Karpas-422 (cell line): ENCODE measurements around the gene IQGAP1. TPM values are rescaled to one million over a fixed set of nuclear protein-coding genes. Genes with fewer than 3 reads are reported as not detected.

Experiments used
- DNase-seq: peaks from one replicate; pipeline ENCODE4 v3.0.0-alpha.2; 2015
- H2AFZ ChIP-seq: fragments of 200-600 bp; sonication (generic); 2 replicates; pipeline ENCODE4 v1.6.1; 2014; ENCODE audit warnings: antibody characterized with exemption, low read length, mixed read lengths
- H3K27ac ChIP-seq: fragments of 200-600 bp; sonication (generic); 2 replicates; pipeline ENCODE4 v1.5.1; 2014; ENCODE audit warnings: mild to moderate bottlenecking, low read length, moderate library complexity
- H3K27me3 ChIP-seq: fragments of 200-600 bp; sonication (generic); 2 replicates; pipeline ENCODE4 v1.6.1; 2014; ENCODE audit warnings: low read length, mixed read lengths
- H3K36me3 ChIP-seq: fragments of 200-600 bp; sonication (generic); 2 replicates; pipeline ENCODE4 v1.6.1; 2014; ENCODE audit warnings: low read length, mixed read lengths; ENCODE audit not compliant: insufficient read depth
- H3K4me1 ChIP-seq: fragments of 200-600 bp; sonication (generic); 2 replicates; pipeline ENCODE4 v1.6.1; 2014; ENCODE audit warnings: mild to moderate bottlenecking, low read length, mixed read lengths
- H3K4me2 ChIP-seq: fragments of 200-600 bp; sonication (generic); 2 replicates; pipeline ENCODE4 v1.6.1; 2014; ENCODE audit warnings: low read length, low read depth, mild to moderate bottlenecking; ENCODE audit not compliant: poor library complexity, severe bottlenecking
- H3K4me3 ChIP-seq: fragments of 200-600 bp; sonication (generic); 2 replicates; pipeline ENCODE4 v1.5.1; 2014; ENCODE audit warnings: mild to moderate bottlenecking, antibody characterized with exemption, low read length, mixed read lengths
- H3K79me2 ChIP-seq: fragments of 200-600 bp; sonication (generic); 2 replicates; pipeline ENCODE4 v1.6.1; 2014; ENCODE audit warnings: mild to moderate bottlenecking, low read length, mixed read lengths
- H3K9ac ChIP-seq: fragments of 200-600 bp; sonication (generic); 2 replicates; pipeline ENCODE4 v1.6.0; 2014; ENCODE audit warnings: low read length
- H3K9me2 ChIP-seq: fragments of 200-600 bp; sonication (generic), shearing (Covaris generic); replicated peaks from 2 replicates; pipeline ENCODE4 v1.6.0; 2014; ENCODE audit warnings: mild to moderate bottlenecking, low read length, moderate library complexity; ENCODE audit not compliant: insufficient read depth
- H3K9me3 ChIP-seq: fragments of 300-700, 200-600 bp; sonication (generic); 2 replicates; pipeline ENCODE4 v1.6.1; 2014; ENCODE audit warnings: low read length, mixed read lengths
- H4K20me1 ChIP-seq: fragments of 200-600 bp; sonication (generic); 2 replicates; pipeline ENCODE4 v1.6.1; 2014; ENCODE audit warnings: mild to moderate bottlenecking, antibody characterized with exemption, low read length, low read depth; ENCODE audit not compliant: insufficient read depth
- total RNA-seq: library from RNA; depleted of rRNA; stranded (reverse); fragments of >200 nt; shearing (Covaris generic); gene quantifications from 2 replicates; pipeline ENCODE4 v1.2.3, GENCODE V29; 2014; ENCODE audit warnings: low replicate concordance

Gene IQGAP1
- total RNA-seq, 1 experiment from 2014 or later, result 122 TPM

- Histone ChIP-seq H3K4me2 (peak overlapping the region; percentile 1), H3K4me3 (no peak overlapping the region), H3K27ac (no peak overlapping the region; the same call in 1 of the 2 replicates), H3K9ac (no peak overlapping the region), H3K4me1 (peaks cover 24% of the 10 kb centered on the region), H3K36me3 (no peaks in the 10 kb centered on the region; the same call in 1 of the 2 replicates), H3K9me3 (no peaks in the 10 kb centered on the region), H3K27me3 (no peaks in the 10 kb centered on the region), H4K20me1 (no peaks in the 10 kb centered on the region), H3K9me2 (no peaks in the 10 kb centered on the region), H2AFZ (no peak overlapping the region), H3K79me2 (peaks cover 85% of the 10 kb centered on the region)
- DNase-seq, result no peak
Observed at GRCh38 chr15:90418627-90419026, 30.6 kb downstream of the IQGAP1 start.

DNA sequence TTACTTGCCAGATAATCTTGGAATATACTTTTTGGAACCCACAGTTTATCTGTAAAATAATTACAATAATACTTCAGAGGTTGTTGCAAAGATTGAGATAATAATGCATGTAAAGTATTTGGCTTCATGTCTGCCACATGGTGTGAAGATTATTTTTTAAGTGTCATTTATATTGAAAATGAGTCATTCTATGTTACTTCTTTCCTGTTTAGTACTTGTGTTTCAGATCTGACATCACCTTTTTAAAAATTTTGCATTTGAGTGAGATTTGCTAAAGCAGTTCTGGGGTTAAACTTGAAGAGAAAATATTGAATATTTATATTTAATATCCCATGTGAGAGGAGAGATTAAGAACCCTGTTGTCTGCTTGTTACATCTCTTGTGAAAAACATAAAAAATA, 31.2 kb downstream of the IQGAP1 start:
- H3K9me2 ChIP-seq, result no peaks in the 10 kb centered on the region
- H2AFZ ChIP-seq, result no peak overlapping the region
- H3K36me3 ChIP-seq, result no peaks in the 10 kb centered on the region; the same call in 1 of the 2 replicates
- peak overlapping the region; percentile 17; the same call in 1 of the 2 replicates for H3K27ac ChIP-seq
- H3K79me2 ChIP-seq, result peaks cover 87% of the 10 kb centered on the region
- peaks cover 24% of the 10 kb centered on the region for H3K4me1 ChIP-seq
- no peaks in the 10 kb centered on the region for H3K9me3 ChIP-seq
- no peak for DNase-seq
- no peak overlapping the region for H3K9ac ChIP-seq
- H3K27me3 ChIP-seq, result no peaks in the 10 kb centered on the region
- no peaks in the 10 kb centered on the region for H4K20me1 ChIP-seq
- H3K4me2 ChIP-seq, result peak overlapping the region; percentile 1
- H3K4me3 ChIP-seq, result no peak overlapping the region

DNA sequence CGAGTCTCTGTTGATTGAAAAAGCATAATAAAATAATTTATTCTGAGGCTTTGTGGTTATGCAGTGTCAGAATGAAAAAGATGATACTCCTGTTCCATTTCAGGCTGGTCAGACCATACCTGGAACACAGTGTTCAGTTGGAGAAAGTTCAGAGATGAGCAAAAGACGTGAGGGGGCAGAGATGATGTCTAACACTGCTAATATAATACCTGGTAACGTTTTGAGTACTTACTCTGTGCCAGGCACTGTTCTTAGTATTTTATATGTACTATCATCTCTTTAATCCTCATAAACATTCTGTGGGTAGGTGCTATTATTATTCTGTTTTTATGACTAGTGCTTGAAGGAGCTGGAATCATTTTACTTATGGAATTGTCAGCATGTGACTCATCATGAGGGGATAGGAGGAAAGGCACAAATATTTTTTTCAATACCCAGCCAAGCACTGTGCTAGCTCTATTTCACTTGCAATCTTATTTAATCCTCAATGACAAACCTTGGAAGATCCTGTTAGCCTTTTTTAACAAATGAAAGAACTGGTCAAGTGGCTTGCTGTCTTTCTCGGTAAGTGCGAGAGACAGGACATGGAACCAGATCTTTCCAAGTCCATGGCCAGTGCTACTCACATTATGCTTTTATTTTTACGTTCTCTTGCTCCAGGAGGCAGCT, 31.8 kb downstream of the IQGAP1 start:
- DNase-seq, result no peak
- peak overlapping the region; percentile 17; the same call in 1 of the 2 replicates for H3K27ac ChIP-seq

DNA sequence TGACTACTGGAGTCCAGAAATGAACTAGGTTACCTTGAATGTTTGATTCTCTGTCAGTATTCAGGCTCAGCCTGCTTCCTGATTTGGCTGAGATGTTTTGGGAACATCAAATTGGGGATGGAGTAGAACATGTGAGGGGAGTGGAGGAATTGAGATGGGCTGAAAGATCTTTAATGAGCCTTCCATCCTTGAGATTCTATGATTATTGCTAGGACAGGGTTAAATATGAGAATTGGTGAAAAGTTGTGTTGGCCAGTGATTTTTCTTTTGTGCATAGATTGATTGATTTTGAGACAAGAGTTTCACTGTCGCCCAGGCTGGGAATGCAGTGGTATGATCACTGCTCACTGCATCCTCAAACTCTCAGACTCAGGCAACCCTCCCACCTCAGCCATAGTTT, 32.4 kb downstream of the IQGAP1 start:
- no peak overlapping the region for H3K27ac ChIP-seq
- H4K20me1 ChIP-seq, result no peaks in the 10 kb centered on the region
- H3K36me3 ChIP-seq, result no peaks in the 10 kb centered on the region
- no peaks in the 10 kb centered on the region for H3K9me2 ChIP-seq
- no peak for DNase-seq
- H3K9me3 ChIP-seq, result no peaks in the 10 kb centered on the region
- H3K9ac ChIP-seq, result no peak overlapping the region
- peaks cover 24% of the 10 kb centered on the region for H3K4me1 ChIP-seq
- H3K4me2 ChIP-seq, result no peak overlapping the region
- no peaks in the 10 kb centered on the region for H3K27me3 ChIP-seq
- H3K79me2 ChIP-seq, result peaks cover 86% of the 10 kb centered on the region
- no peak overlapping the region for H3K4me3 ChIP-seq
- H2AFZ ChIP-seq, result no peak overlapping the region

More for the DNA sequence above, 31.8 kb downstream of the IQGAP1 start:
- H3K27me3 ChIP-seq, result no peaks in the 10 kb centered on the region
- H3K9ac ChIP-seq, result no peak overlapping the region
- no peaks in the 10 kb centered on the region for H4K20me1 ChIP-seq
- H2AFZ ChIP-seq, result no peak overlapping the region
- no peaks in the 10 kb centered on the region for H3K9me2 ChIP-seq
- H3K79me2 ChIP-seq, result peaks cover 86% of the 10 kb centered on the region
- H3K36me3 ChIP-seq, result no peaks in the 10 kb centered on the region
- H3K4me1 ChIP-seq, result peaks cover 24% of the 10 kb centered on the region
- H3K4me3 ChIP-seq, result no peak overlapping the region
- peak overlapping the region; percentile 1 for H3K4me2 ChIP-seq
- no peaks in the 10 kb centered on the region for H3K9me3 ChIP-seq

DNA sequence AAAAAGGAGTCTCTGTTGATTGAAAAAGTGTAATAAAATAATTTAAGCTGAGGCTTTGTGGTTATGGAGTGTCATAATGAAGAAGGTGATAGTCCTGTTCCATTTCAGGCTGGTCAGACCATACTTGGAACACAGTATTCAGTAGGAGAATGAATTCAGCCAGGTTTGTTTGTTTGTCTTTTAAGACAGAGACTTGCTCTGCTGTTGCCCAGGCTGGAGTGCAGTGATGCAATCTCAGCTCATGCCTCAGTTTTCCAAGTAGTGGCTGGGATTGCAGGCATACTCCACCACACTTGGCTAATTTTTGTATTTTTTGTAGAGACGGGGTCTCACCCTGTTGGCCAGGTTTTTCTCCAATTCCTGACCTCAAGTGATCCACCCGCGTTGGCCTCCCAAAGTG, 33.5 kb downstream of the IQGAP1 start:
- no peak overlapping the region for H3K4me3 ChIP-seq
- no peak overlapping the region for H3K27ac ChIP-seq
- no peak overlapping the region for H3K9ac ChIP-seq
- no peaks in the 10 kb centered on the region for H3K9me3 ChIP-seq
- H3K27me3 ChIP-seq, result no peaks in the 10 kb centered on the region
- no peak overlapping the region for H3K4me2 ChIP-seq
- no peaks in the 10 kb centered on the region for H3K36me3 ChIP-seq
- H3K79me2 ChIP-seq, result peaks cover 88% of the 10 kb centered on the region
- H3K4me1 ChIP-seq, result peaks cover 24% of the 10 kb centered on the region
- no peaks in the 10 kb centered on the region for H4K20me1 ChIP-seq
- no peak overlapping the region for H2AFZ ChIP-seq
- no peak for DNase-seq
- H3K9me2 ChIP-seq, result no peaks in the 10 kb centered on the region

DNA sequence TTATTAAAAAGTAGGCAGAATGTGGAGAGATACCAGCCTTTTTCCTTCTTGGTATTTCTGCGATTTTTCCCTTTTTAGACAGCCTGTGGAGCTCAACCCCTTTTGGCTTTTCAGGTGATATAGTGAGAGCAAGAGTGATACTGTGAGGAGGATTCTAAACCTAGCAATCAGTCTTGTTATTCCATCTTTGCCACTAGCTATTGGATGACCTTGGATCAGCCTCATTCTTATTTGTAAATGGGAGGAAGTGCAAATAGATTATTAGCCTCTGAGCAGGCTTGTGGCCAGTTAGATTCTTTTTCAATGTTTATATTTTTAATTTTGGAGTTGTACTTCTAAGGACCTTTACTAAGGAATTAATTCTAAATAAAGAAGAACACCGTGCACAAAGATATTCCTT, 34.0 kb downstream of the IQGAP1 start:
- Histone ChIP-seq H3K4me3 (no peak overlapping the region), H3K9me2 (no peaks in the 10 kb centered on the region), H3K9me3 (no peaks in the 10 kb centered on the region), H3K36me3 (peaks cover 2% of the 10 kb centered on the region; the same call in 1 of the 2 replicates), H3K4me1 (peaks cover 24% of the 10 kb centered on the region), H3K79me2 (peaks cover 88% of the 10 kb centered on the region), H2AFZ (no peak overlapping the region), H3K27me3 (no peaks in the 10 kb centered on the region), H3K27ac (no peak overlapping the region), H4K20me1 (no peaks in the 10 kb centered on the region), H3K9ac (no peak overlapping the region), H3K4me2 (no peak overlapping the region)
- DNase-seq, result no peak

GRCh38 chr15:90422936-90423335, 34.9 kb downstream of the IQGAP1 start:
- no peak overlapping the region for H2AFZ ChIP-seq
- peaks cover 24% of the 10 kb centered on the region for H3K4me1 ChIP-seq
- H3K4me3 ChIP-seq, result no peak overlapping the region
- H3K9ac ChIP-seq, result no peak overlapping the region
- H3K9me3 ChIP-seq, result no peaks in the 10 kb centered on the region
- no peaks in the 10 kb centered on the region for H3K27me3 ChIP-seq
- no peaks in the 10 kb centered on the region for H3K9me2 ChIP-seq
- peaks cover 86% of the 10 kb centered on the region for H3K79me2 ChIP-seq
- no peak overlapping the region for H3K4me2 ChIP-seq
- no peaks in the 10 kb centered on the region for H4K20me1 ChIP-seq
- DNase-seq, result no peak
- H3K27ac ChIP-seq, result no peak overlapping the region
- H3K36me3 ChIP-seq, result peaks cover 5% of the 10 kb centered on the region; the same call in 1 of the 2 replicates

GRCh38 chr15:90423801-90424319, 35.8 kb downstream of the IQGAP1 start:
- H3K9me3 ChIP-seq, result no peaks in the 10 kb centered on the region
- H2AFZ ChIP-seq, result no peak overlapping the region

More at GRCh38 chr15:90423801-90424319, 35.8 kb downstream of the IQGAP1 start:
- H3K36me3 ChIP-seq, result peaks cover 5% of the 10 kb centered on the region; the same call in 1 of the 2 replicates
- H3K9ac ChIP-seq, result no peak overlapping the region
- no peaks in the 10 kb centered on the region for H4K20me1 ChIP-seq
- peaks cover 19% of the 10 kb centered on the region for H3K4me1 ChIP-seq
- no peak overlapping the region for H3K4me2 ChIP-seq
- H3K9me2 ChIP-seq, result no peaks in the 10 kb centered on the region
- no peak for DNase-seq
- H3K27me3 ChIP-seq, result no peaks in the 10 kb centered on the region
- no peak overlapping the region for H3K27ac ChIP-seq
- peaks cover 77% of the 10 kb centered on the region for H3K79me2 ChIP-seq
- no peak overlapping the region for H3K4me3 ChIP-seq
